HEK293T (cell line): ENCODE data around the gene NRTN.

Experiments used
- ARNT ChIP-seq: fragments of 450-650 bp; IDR thresholded peaks from 2 replicates; pipeline ENCODE4 v1.6.1; 2017; ENCODE audit warnings: mild to moderate bottlenecking
- BHLHE40 ChIP-seq: fragments of 450-650 bp; IDR thresholded peaks from 2 replicates; pipeline ENCODE4 v1.6.1; 2016; ENCODE audit warnings: mild to moderate bottlenecking, moderate library complexity, borderline replicate concordance
- FOXA1 ChIP-seq: fragments of 450-650 bp; IDR thresholded peaks from 2 replicates; pipeline ENCODE4 v1.6.1; 2016; ENCODE audit warnings: mild to moderate bottlenecking
- FOXK2 ChIP-seq: fragments of 450-650 bp; IDR thresholded peaks from 2 replicates; pipeline ENCODE4 v1.6.1; 2016; ENCODE audit warnings: mild to moderate bottlenecking
- NFRKB ChIP-seq: fragments of 450-650 bp; IDR thresholded peaks from 2 replicates; pipeline ENCODE4 v1.6.1; 2016; ENCODE audit warnings: mild to moderate bottlenecking, moderate library complexity
- SUZ12 ChIP-seq: fragments of 450-650 bp; IDR thresholded peaks from 2 replicates; pipeline ENCODE4 v1.6.1; 2016; ENCODE audit warnings: mild to moderate bottlenecking
- TARDBP ChIP-seq: fragments of 450-650 bp; IDR thresholded peaks from 2 replicates; pipeline ENCODE4 v1.6.1; 2016
- TF ChIP-seq, protein P1 (sequence below): fragments of 450-650 bp; IDR thresholded peaks from 2 replicates; pipeline ENCODE4 v1.6.1; 2016

DNA sequence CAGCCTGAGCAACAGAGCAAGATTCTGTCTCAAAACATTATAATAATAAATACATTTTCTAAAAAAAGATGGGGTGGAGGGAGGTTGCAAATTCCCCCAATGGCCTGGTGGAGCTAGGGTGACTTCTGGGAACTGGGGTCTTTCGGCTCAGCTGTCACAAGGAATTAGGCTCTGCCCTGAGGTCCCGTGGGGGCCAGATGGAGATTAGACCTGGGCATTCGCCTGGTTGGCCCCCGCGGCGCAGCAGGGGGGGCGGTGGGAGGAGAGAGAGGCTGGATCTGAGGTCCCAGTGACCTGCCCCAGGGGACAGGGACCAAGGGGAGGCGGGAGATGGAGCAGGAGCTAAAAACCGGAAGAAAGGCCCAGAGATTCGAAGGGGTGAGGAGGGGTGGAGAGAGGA lies 19.9 kb downstream of the NRTN start:
- no peak for TF ChIP-seq SUZ12
- no peak for TF ChIP-seq TARDBP
- TF ChIP-seq FOXK2: no peak
- TF ChIP-seq NFRKB: no peak
- TF ChIP-seq, protein P1, sequence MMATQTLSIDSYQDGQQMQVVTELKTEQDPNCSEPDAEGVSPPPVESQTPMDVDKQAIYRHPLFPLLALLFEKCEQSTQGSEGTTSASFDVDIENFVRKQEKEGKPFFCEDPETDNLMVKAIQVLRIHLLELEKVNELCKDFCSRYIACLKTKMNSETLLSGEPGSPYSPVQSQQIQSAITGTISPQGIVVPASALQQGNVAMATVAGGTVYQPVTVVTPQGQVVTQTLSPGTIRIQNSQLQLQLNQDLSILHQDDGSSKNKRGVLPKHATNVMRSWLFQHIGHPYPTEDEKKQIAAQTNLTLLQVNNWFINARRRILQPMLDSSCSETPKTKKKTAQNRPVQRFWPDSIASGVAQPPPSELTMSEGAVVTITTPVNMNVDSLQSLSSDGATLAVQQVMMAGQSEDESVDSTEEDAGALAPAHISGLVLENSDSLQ: no peak
- no peak for TF ChIP-seq ARNT
- no peak for TF ChIP-seq BHLHE40
- no peak for TF ChIP-seq FOXA1
